OCI-LY3 (cell line): Measurements from ENCODE around the gene DCAF10.

Source experiments
- EZH2phosphoT487 ChIP-seq: fragments of 200-600 bp; shearing (Covaris generic); IDR thresholded peaks from 2 replicates; pipeline ENCODE4 v1.6.1; 2018; ENCODE audit warnings: antibody characterized with exemption, mixed run types, low read depth
- TF ChIP-seq, protein P1 (sequence below): fragments of 200-600, 300-600 bp; sonication (generic); IDR thresholded peaks from 2 replicates; pipeline ENCODE4 v1.5.1; 2014; ENCODE audit warnings: antibody characterized with exemption, low read length, low read depth

DNA sequence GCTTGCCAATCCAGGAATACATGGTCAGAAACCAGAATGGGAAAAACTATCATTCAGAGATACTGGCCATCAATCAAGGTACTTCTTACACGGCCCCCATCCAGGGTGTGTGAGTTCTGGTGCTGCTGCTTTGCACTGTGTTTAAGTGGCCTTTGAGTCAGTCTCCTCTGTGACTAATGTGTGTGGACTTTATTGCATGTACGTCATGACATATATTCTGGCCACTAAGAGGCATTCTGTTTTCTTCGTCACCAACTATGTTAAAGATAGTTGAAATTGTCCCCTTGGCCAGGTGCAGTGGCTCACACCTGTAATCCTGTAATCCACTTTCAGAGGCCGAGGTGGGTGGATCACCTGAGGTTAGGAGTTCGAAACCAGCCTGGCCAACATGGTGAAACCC, 24.3 kb upstream of the DCAF10 start:
- TF ChIP-seq EZH2phosphoT487, result no peak
- TF ChIP-seq, protein P1, sequence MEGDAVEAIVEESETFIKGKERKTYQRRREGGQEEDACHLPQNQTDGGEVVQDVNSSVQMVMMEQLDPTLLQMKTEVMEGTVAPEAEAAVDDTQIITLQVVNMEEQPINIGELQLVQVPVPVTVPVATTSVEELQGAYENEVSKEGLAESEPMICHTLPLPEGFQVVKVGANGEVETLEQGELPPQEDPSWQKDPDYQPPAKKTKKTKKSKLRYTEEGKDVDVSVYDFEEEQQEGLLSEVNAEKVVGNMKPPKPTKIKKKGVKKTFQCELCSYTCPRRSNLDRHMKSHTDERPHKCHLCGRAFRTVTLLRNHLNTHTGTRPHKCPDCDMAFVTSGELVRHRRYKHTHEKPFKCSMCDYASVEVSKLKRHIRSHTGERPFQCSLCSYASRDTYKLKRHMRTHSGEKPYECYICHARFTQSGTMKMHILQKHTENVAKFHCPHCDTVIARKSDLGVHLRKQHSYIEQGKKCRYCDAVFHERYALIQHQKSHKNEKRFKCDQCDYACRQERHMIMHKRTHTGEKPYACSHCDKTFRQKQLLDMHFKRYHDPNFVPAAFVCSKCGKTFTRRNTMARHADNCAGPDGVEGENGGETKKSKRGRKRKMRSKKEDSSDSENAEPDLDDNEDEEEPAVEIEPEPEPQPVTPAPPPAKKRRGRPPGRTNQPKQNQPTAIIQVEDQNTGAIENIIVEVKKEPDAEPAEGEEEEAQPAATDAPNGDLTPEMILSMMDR, result no peak
